OCI-LY3 (cell line): Measurements from ENCODE around the gene MACROD2.

Experiments
- EZH2phosphoT487 ChIP-seq: fragments of 200-600 bp; shearing (Covaris generic); IDR thresholded peaks from 2 replicates; pipeline ENCODE4 v1.6.1; 2018; ENCODE audit warnings: antibody characterized with exemption, mixed run types, low read depth
- TF ChIP-seq, protein P1 (sequence below): fragments of 200-600, 300-600 bp; sonication (generic); IDR thresholded peaks from 2 replicates; pipeline ENCODE4 v1.5.1; 2014; ENCODE audit warnings: antibody characterized with exemption, low read length, low read depth

DNA sequence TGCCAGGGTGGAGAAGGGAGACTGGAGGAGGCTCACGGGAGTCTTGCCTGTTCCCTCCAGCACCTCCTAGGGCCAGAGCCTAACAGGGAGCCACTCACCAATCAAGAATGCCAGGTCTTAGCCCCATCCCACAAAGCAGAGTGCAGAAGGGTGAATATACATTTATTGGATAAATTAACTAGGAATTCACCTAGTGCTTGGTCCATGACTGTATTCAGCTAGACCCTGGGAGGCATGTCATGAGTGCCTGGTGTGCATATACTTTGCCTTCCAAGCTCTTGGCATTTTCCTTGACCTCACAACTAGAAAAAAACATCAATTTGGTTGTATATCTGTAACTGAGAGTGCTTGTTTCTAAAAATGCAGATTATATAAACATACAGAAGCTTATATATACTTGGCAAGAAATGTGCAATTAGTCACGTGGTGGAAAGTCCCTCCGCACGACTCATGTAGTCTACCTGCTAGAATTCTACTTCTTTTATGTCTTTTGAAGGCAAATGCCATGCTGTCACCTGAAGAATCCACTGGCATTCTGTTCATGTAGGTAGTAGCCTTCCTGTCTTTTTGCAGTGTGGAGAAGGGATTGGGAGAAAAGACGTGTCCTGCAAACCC lies 1586.9 kb downstream of the MACROD2 start:
- TF ChIP-seq, protein P1, sequence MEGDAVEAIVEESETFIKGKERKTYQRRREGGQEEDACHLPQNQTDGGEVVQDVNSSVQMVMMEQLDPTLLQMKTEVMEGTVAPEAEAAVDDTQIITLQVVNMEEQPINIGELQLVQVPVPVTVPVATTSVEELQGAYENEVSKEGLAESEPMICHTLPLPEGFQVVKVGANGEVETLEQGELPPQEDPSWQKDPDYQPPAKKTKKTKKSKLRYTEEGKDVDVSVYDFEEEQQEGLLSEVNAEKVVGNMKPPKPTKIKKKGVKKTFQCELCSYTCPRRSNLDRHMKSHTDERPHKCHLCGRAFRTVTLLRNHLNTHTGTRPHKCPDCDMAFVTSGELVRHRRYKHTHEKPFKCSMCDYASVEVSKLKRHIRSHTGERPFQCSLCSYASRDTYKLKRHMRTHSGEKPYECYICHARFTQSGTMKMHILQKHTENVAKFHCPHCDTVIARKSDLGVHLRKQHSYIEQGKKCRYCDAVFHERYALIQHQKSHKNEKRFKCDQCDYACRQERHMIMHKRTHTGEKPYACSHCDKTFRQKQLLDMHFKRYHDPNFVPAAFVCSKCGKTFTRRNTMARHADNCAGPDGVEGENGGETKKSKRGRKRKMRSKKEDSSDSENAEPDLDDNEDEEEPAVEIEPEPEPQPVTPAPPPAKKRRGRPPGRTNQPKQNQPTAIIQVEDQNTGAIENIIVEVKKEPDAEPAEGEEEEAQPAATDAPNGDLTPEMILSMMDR = no peak
- no peak for TF ChIP-seq EZH2phosphoT487
